T-helper 17 cell (primary cell): ENCODE results near the gene COG1. TPM values are rescaled to one million over a fixed set of nuclear protein-coding genes. Genes with fewer than 3 reads are reported as not detected.
A peak's percentile ranks its signal among the peaks of the same experiment; 100 is the strongest.

Experiments
- ATAC-seq: fragments of 150-1000 bp; cut with Tn5 transposase; 2 replicates; pipeline ENCODE4 v1.10.0; 2021; ENCODE audit warnings: mild to moderate bottlenecking, moderate library complexity
- DNase-seq, 3 donors: peaks; one replicate each; pipeline versions ENCODE4 v3.0.0 to v3.0.0-alpha.2; 2020 to 2021
- H3K9me3 ChIP-seq: one replicate; pipeline ENCODE4 v1.7.0; 2013; ENCODE audit warnings: low read length, mild to moderate bottlenecking; ENCODE audit not compliant: control insufficient read depth, poor library complexity, severe bottlenecking
- H3K27ac Mint-ChIP-seq: one replicate; pipeline ENCODE4 v1.8.0; 2022; ENCODE audit warnings: mild to moderate bottlenecking, moderate library complexity, mixed read lengths
- H3K27me3 Mint-ChIP-seq: one replicate; pipeline ENCODE4 v1.8.0; 2022; ENCODE audit warnings: mixed read lengths
- H3K36me3 Mint-ChIP-seq: one replicate; pipeline ENCODE4 v1.8.0; 2022; ENCODE audit warnings: low read depth, mixed read lengths
- H3K4me1 Mint-ChIP-seq: one replicate; pipeline ENCODE4 v1.8.0; 2022; ENCODE audit warnings: mild to moderate bottlenecking, mixed read lengths
- H3K4me3 Mint-ChIP-seq: one replicate; pipeline ENCODE4 v1.8.0; 2022; ENCODE audit warnings: mild to moderate bottlenecking, moderate library complexity, mixed read lengths
- total RNA-seq, 4 donors: library from RNA in 2 of 4; stranded (reverse) in 2 of 4; gene quantifications; one replicate each; pipeline ENCODE4 v1.2.3 and lab custom pipeline; 2022 to 2026

Gene COG1
- total RNA-seq, 2 donors from 2014 or later = 64.4 to 70.0 TPM

DNA sequence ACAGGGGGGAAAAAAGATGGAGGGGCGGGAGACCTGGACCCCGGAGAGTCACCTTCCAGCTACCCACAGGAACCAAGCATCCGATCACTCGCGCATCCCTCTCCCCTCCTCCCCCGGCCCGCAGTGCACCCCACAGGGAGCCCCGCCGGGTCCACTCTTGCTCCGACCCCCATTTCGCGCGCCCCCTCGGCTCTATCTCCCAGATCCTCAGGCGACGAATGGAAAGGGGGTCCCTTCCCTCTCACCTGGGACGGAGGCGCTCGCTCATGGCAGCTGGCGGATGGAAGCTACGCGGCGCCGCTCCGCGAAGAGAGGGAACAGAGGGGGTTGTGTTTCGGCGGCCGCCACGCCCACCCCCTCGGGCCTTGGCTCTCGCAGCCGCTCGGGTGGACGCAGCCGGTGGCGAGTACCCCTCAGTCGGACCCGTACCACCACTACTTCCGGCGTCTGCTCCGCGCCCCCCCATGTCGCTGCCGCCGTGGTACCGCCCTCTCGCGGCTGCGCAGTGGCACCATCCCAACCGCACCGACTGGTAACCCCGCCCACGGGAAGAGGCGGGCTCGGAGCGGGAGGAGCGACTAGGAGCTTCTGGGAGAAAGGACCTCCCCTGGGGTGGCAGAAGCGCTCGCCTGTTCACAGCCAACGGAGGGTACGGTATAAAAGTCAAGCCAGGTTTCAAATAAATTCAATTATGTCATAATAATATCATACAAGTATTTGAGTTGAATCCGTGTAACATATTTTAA is 39.2 kb downstream of the COG1 start:
- ATAC-seq = peak; percentile 93
- Mint-ChIP-seq H3K27ac (peak overlapping the region; percentile 98), H3K36me3 (peaks cover 7% of the 10 kb centered on the region), H3K4me1 (peaks cover 49% of the 10 kb centered on the region), H3K4me3 (peak overlapping the region; percentile 95), H3K27me3 (no peaks in the 10 kb centered on the region)
- peak; percentile 92 to 97 (median 95) for DNase-seq
- H3K9me3 ChIP-seq = no peaks in the 10 kb centered on the region

DNA sequence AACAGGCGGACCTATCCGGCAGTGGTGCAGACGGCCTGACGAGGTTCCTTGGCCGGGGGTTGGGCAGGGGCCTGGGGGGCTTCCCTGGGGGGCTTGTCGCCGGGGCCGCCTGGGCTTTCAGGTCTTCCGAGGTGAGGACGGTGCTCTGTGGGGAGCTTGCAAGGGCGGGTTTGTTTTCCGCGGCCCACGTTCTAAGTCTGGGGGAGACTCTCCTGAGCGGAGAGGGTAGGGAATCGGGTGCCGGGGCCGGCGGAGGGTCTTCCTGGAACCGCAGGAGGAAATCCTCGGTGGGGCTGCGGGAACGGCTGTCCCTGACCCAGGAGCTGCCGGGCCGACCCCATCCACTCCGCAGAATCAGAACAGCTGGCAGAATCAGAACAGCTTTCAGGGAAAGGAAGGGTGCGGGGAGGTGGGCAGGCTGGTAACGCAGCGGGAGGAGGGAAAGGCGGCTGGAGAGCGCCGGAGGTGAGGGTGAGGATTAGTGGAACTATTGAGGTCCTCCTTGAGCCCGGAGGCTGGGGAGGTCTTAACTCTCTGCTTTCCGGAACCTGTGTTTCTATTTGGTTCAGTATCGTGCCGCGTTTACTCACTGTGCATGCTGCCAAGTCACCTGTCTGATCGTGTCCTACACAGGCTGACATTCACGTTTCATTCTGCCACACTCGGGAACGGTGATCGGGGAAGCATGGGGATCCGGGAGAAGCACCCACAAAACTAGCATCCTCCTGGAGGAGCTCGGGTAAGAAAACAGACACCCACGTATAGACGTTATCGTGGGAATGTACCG is 39.9 kb downstream of the COG1 start:
- Mint-ChIP-seq H3K4me3 (peak overlapping the region; percentile 95), H3K27ac (peak overlapping the region; percentile 98), H3K4me1 (peaks cover 47% of the 10 kb centered on the region), H3K27me3 (no peaks in the 10 kb centered on the region), H3K36me3 (peaks cover 7% of the 10 kb centered on the region)
- ATAC-seq = peak; percentile 51
- no peaks in the 10 kb centered on the region for H3K9me3 ChIP-seq
- DNase-seq = no peak

DNA sequence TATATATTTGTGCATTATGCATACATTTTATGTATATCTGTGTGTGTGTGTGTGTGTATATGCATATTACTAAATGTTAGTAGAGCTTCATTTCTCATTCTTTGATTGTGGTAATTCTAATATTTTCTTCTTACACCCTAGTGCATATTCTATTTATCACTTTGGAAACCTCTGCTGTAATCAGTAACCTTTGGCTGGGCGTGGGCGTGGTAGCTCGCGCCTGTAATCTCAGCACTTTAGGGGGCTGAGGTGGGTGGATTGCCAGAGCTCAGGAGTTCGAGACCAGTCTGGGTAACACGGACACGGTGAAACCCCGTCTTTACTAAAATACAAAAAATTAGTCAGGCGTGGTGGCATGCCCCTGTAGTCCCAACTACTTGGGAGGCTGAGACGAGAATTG is 41.9 kb downstream of the COG1 start:
- Mint-ChIP-seq H3K4me3 (no peak overlapping the region), H3K27me3 (no peaks in the 10 kb centered on the region), H3K4me1 (peaks cover 36% of the 10 kb centered on the region), H3K36me3 (peaks cover 7% of the 10 kb centered on the region), H3K27ac (no peak overlapping the region)
- H3K9me3 ChIP-seq = no peaks in the 10 kb centered on the region
- no peak for ATAC-seq
- no peak for DNase-seq

DNA sequence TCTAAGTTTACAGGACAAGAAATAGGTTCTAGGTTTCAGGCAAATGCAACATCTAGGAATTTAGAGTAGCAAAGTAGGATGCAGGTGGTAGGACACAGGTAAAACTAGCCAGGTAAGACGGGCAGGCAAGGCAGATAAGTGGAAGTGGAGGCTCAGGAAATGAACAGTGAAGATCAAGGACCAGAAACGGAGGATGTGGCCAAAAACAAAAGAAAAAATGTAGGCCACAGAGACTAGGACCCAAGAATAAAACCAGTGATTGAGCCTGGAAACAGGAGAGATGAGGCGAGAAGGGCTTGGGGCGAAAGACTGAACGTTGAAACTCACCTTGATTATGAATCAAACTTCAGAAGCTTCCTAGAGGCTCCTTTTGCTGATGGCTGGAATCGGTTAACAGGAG is 44.9 kb downstream of the COG1 start:
- H3K9me3 ChIP-seq = no peaks in the 10 kb centered on the region
- DNase-seq (no peak), ATAC-seq (peak; percentile 52)
- Mint-ChIP-seq H3K27me3 (no peaks in the 10 kb centered on the region), H3K4me3 (peak overlapping the region; percentile 81), H3K27ac (peak overlapping the region; percentile 95), H3K4me1 (peaks cover 31% of the 10 kb centered on the region), H3K36me3 (peaks cover 9% of the 10 kb centered on the region)

DNA sequence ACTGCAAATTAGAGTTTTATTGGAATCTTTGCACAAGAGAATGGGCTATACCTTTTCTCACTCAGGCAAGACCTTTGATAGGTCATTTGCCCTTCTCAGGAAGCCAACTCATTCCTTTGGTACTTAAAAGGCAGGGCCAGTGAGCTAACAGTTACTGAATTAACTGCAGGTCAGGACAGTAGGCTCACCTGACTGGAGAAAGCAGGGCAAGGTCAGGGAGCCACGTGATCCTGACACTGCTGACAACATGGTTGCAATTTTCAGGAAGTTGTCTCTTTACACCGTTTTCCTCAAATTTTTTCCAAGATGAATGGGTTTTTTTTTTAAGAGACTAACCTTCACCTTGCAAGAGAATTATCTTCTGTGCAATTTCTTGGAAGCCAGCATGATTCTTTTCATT is 47.7 kb downstream of the COG1 start:
- Mint-ChIP-seq H3K4me1 (peaks cover 21% of the 10 kb centered on the region), H3K27ac (no peak overlapping the region), H3K36me3 (peaks cover 6% of the 10 kb centered on the region), H3K27me3 (no peaks in the 10 kb centered on the region), H3K4me3 (no peak overlapping the region)
- no peaks in the 10 kb centered on the region for H3K9me3 ChIP-seq
- DNase-seq (no peak), ATAC-seq (no peak)

DNA sequence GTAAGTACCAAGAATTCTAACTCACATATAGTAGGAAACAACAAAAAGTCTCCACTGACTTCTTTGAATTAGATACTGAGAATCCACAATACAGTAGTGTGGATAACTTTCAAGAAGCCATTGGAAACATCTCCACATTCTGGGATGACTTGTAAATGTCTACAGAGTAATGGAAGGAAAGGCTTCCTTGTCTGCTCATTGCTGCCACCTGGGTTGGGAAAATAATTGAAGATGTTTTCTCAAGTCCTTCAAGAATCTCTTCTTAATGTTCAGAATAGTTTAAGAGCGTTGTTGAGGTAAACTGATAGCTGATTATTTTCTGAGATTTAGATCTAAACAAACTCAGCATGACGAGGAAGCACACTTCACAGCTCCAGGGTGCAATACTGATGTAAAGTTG is 54.9 kb downstream of the COG1 start:
- no peak for DNase-seq
- Mint-ChIP-seq H3K36me3 (no peaks in the 10 kb centered on the region), H3K4me3 (no peak overlapping the region), H3K27ac (peak overlapping the region; percentile 14), H3K27me3 (peaks cover 9% of the 10 kb centered on the region), H3K4me1 (no peaks in the 10 kb centered on the region)
- no peak for ATAC-seq
- no peaks in the 10 kb centered on the region for H3K9me3 ChIP-seq

DNA sequence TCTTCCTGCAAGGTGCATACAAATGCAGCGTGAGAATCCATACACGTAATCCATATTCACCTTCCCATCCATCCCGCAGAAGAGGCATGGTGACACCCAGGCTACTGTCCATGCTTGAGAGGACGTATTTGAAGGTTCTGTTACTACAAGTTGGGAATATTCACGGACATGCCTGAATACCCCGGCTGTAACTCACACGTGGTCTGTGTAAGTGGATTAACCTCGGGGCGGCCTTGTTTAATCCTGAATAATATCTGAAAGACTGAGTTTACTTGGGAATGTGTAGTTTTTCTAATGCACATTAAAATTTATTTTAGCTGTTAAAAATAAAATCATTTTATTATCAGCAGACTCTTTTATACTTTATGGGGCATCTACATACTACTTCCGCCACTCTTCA is 55.7 kb downstream of the COG1 start:
- Mint-ChIP-seq H3K27me3 (peaks cover 9% of the 10 kb centered on the region), H3K36me3 (no peaks in the 10 kb centered on the region), H3K4me3 (no peak overlapping the region), H3K4me1 (no peaks in the 10 kb centered on the region), H3K27ac (no peak overlapping the region)
- ATAC-seq (no peak), DNase-seq (no peak)
- no peaks in the 10 kb centered on the region for H3K9me3 ChIP-seq

DNA sequence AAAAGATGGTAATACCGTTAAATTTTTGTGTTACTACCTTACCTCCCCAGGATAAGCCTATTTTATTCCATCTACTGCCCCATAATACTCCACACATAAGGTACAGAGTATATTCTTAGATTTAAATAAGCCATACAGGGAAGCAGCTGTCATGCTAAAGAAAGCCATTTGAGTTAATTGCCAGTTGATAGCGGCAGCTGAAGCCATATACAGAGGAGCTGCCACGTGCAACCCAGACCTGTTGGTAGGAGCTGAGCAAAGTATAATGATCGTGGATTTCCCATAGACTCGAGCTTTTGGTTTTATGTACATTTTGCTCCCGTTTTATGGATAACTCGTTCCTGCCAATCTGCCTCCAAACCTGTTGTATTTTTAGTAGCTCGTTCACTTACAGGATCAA is 56.8 kb downstream of the COG1 start:
- Mint-ChIP-seq H3K27me3 (peaks cover 9% of the 10 kb centered on the region), H3K4me3 (no peak overlapping the region), H3K36me3 (no peaks in the 10 kb centered on the region), H3K4me1 (no peaks in the 10 kb centered on the region), H3K27ac (no peak overlapping the region)
- no peaks in the 10 kb centered on the region for H3K9me3 ChIP-seq
- ATAC-seq = no peak
- DNase-seq = no peak

DNA sequence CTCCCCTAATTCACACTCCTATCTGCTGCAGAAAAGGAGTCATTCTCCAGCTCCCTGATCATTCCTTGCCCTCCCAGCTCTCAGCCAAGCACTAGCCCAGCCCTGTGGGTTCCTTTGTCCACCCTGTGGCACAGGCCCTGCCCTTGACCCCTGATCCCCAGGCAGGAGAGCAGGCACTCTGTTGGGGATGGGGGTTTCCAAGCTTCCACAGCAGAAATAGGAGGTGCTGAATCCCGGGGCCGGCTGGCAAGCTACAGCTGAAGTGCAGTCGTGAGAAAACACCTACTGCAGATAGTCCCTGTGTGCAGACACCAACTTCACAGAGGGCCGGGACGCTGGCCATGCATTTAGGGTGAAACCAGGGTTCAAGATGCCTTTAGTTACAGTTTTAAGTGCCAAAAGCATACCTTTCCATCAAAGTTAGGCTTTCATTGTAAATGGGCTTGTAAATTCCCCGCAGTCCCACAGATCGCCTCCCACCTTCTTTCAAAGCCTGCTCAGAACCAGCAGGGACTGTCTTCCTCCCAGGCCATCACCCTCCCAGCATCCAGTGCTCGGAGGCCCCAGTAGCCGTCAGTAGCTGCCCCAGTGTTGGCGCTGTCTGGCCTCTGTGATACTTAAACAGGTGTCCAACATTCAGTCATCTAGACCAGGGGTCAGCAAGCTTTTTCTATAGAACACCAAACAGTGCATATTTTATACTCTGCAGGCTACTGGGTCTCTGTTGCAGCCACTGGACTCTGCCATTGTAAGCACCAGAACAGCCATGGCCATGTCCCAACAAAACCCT is 58.2 kb downstream of the COG1 start:
- no peak for ATAC-seq
- Mint-ChIP-seq H3K4me3 (no peak overlapping the region), H3K27me3 (peaks cover 9% of the 10 kb centered on the region), H3K27ac (no peak overlapping the region), H3K4me1 (peaks cover 4% of the 10 kb centered on the region), H3K36me3 (no peaks in the 10 kb centered on the region)
- no peak for DNase-seq
- no peaks in the 10 kb centered on the region for H3K9me3 ChIP-seq

DNA sequence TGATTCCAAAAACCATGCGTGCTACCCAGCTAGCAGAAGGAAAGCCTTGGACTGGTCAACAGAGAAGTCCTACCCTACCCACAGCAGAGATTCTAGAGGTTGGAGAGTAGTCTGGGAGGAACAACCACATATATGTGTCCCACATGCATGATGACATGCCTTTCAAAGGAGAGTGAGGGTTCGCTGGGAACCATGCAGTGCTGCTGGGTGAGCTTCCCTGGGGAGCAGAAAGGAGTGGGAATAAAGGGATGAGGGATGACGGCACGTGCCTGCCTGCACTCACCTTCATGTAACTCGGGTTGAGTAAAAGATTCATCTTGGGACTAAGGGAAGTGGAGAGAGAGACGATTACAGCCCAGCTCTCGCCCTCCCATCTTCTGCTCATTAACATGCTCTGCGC is 59.0 kb downstream of the COG1 start:
- Mint-ChIP-seq H3K36me3 (no peaks in the 10 kb centered on the region), H3K4me1 (peaks cover 4% of the 10 kb centered on the region), H3K27ac (no peak overlapping the region), H3K27me3 (peaks cover 9% of the 10 kb centered on the region), H3K4me3 (no peak overlapping the region)
- no peak for DNase-seq
- no peak for ATAC-seq
- H3K9me3 ChIP-seq = no peaks in the 10 kb centered on the region

DNA sequence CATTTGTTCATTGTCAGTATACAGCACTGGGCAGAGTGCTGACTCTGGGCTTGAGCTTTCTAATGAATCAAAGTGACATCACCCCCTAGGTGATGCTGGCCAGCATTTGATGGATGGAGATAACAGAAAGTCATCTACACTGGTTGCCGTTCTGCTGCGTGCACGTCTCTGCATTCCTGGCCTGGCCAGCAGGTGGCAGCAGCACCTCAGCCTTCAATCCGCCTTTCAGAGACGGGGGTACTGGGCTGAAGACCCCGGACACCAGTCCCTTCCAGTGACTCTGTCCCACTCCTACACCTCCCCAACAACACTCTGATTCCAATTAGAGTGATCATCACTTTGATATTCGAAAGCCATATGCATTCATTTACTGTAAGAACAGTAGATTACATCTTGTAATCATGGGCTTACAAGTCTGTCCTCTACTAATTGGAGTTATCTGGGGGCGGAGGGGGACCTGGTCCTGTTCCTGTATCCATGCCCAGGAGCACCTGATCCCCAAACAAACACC is 62.9 kb downstream of the COG1 start:
- Mint-ChIP-seq H3K27me3 (peaks cover 13% of the 10 kb centered on the region), H3K27ac (no peak overlapping the region), H3K4me3 (no peak overlapping the region), H3K4me1 (peaks cover 4% of the 10 kb centered on the region), H3K36me3 (no peaks in the 10 kb centered on the region)
- H3K9me3 ChIP-seq = no peaks in the 10 kb centered on the region
- DNase-seq (peak; percentile 30 to 42 (median 32)), ATAC-seq (peak; percentile 80)

DNA sequence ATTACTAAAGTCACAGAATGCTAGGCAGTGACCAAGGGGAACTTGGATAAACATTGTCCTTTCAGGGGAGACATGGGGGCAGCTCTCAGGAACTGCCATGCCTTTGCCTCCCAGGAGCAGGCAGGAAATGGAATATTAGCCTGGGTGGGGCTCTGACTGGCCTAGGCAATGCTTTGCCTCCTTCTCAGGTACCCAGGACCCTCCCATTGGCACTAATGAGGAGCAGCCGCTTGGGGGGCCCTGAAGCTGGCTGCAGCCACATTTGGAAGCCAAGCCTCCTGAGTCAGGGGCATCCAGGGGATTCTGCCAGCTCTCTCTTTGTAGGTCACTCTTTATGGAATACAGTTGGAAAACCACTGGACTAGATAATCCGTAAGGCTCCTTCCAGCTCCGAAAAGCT is 63.4 kb downstream of the COG1 start:
- peaks cover 4% of the 10 kb centered on the region for H3K4me1 Mint-ChIP-seq
- H3K9me3 ChIP-seq = no peaks in the 10 kb centered on the region
- no peak overlapping the region for H3K4me3 Mint-ChIP-seq
- no peak overlapping the region for H3K27ac Mint-ChIP-seq
- ATAC-seq (no peak), DNase-seq (no peak)
- H3K27me3 Mint-ChIP-seq = peaks cover 13% of the 10 kb centered on the region
- no peaks in the 10 kb centered on the region for H3K36me3 Mint-ChIP-seq

DNA sequence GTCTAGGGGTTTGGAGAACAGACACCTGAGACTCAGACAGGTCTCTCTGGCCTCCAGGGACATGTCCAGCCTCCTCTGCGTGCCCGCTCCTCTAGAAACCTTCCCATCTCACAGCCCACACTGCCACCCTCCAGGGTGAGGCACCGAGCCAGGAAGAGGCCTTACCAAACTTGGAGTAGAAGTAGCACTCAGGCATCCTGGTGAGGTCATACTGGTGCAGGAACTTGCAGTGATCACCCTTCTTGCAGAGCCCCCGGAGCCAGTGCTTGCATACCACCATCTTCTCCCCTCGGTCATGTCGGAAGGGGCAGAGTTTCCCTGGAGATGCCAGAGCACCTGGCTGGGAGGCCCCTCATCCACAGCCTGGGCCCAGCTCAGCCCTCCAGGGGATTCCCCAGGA is 64.7 kb downstream of the COG1 start:
- no peaks in the 10 kb centered on the region for H3K9me3 ChIP-seq
- ATAC-seq = no peak
- H3K27ac Mint-ChIP-seq = no peak overlapping the region
- DNase-seq = no peak
- no peak overlapping the region for H3K4me3 Mint-ChIP-seq
- peaks cover 4% of the 10 kb centered on the region for H3K4me1 Mint-ChIP-seq
- H3K36me3 Mint-ChIP-seq = no peaks in the 10 kb centered on the region
- peaks cover 4% of the 10 kb centered on the region for H3K27me3 Mint-ChIP-seq
